Sigmoid colon (tissue), 3 donors: Measurements from ENCODE around the gene SULT1B1.

Source experiments
- CTCF ChIP-seq, 4 experiments: fragments of 450-650 bp in 3 of 4; fragments of 200-600 bp in 1 of 4; IDR thresholded peaks; one replicate each; pipeline ENCODE4 v1.5.1; 2016 to 2019; ENCODE audit warnings: antibody characterized with exemption in 4 of 4, mild to moderate bottlenecking in 3 of 4, moderate library complexity in 2 of 4
- POLR2A ChIP-seq, 2 donors: fragments of 450-650 bp; IDR thresholded peaks; one replicate each; pipeline ENCODE4 v1.6.1; 2016; ENCODE audit warnings: antibody characterized with exemption in 2 of 2, mild to moderate bottlenecking in 2 of 2, moderate library complexity in 2 of 2

- TF ChIP-seq CTCF (IDR thresholded peaks at IDR 0.05) = no peak
- TF ChIP-seq POLR2A (IDR thresholded peaks at IDR 0.05) = no peak
Measured at GRCh38 chr4:69785211-69785831, 24.9 kb upstream of the SULT1B1 start.
